GM12864 (cell line): ENCODE results near the gene TRPT1.

ENCODE experiments used
- DNase-seq: peaks from one replicate; pipeline ENCODE4 v3.0.0-alpha.2; 2011; ENCODE audit warnings: low read depth
- H3K4me3 ChIP-seq: 2 replicates; pipeline ENCODE4 v1.5.1; 2011; ENCODE audit warnings: mild to moderate bottlenecking, low read depth, low read length, control low read depth
- CTCF ChIP-seq: IDR thresholded peaks from 2 replicates; pipeline ENCODE4 v1.5.1; 2011; ENCODE audit warnings: low read depth, mild to moderate bottlenecking, moderate library complexity, low read length, control low read depth, inconsistent platforms; ENCODE audit errors: missing control alignments

The TRPT1 gene

DNA sequence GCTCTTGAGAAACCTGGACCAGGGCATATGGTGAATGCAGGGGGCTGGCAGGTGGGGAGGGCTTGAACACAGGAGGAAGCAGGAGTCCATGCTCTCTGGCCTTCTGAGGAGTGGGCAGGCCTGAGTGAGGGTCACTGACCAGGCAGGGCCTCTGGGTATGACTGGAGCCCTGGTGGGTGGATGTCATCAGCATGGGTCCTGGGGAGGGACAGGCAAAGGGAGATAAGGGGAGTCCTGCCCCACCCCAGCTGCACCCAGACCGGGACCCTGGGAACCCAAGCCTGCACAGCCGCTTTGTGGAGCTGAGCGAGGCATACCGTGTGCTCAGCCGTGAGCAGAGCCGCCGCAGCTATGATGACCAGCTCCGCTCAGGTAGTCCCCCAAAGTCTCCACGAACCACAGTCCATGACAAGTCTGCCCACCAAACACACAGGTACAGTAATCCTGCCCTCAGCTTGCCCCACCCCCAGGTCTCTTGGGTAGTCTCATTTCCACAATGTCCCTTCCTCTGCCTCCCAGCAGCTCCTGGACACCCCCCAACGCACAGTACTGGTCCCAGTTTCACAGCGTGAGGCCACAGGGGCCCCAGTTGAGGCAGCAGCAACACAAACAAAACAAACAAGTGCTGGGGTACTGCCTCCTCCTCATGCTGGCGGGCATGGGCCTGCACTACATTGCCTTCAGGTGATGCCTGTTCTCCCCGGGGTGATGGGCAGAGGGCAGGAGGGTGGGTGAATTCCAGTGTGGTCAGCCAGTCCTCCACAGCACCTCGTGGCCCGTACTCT is 6.4 kb upstream of the TRPT1 start:
- no peak overlapping the region for H3K4me3 ChIP-seq
- TF ChIP-seq CTCF, result no peak
- no peak for DNase-seq

DNA sequence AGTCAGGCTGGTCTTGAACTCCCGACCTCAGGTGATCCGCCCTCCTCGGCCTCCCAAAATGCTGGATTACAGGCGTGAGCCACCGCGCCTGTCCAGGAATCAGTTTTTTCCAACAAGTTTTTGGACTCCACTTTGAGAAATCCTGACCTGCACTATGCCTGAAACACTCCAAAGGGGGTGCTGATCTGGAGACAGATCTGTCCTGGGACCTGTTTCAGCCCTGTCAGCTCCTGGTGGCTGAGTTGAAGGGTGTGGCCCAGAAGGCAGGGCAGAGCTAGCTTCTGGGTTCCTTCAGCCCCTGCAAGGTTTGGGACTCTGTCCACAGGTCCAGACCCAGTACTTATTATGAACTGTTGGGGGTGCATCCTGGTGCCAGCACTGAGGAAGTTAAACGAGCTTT is 5.6 kb upstream of the TRPT1 start:
- DNase-seq, result no peak
- TF ChIP-seq CTCF, result no peak
- no peak overlapping the region for H3K4me3 ChIP-seq

DNA sequence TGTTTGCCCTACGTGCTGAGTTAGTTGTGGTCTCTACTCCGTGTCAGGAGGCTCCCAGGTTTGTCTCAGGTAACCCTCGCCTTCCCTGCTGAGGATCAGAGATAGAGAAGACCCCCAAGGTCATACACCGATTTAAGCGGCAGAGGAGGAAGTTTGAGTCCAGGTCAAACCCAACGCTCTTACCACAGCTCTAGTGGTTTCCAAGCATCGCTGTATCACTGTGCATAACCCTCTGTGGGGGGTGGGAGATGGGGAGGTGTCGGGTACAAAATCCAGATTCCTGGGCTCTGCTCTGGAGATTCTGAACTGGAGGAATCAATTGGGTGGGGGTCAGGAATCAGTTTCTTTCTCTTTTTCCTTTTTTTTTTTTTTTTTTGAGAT is 5.0 kb upstream of the TRPT1 start:
- no peak for TF ChIP-seq CTCF
- H3K4me3 ChIP-seq, result peak overlapping the region; percentile 82
- DNase-seq, result no peak

- peak within 1 kb of the TSS; percentile 82 for H3K4me3 ChIP-seq
- TF ChIP-seq CTCF, result no peak
- DNase-seq, result peak; percentile 83
Observed at GRCh38 chr11:64230171-64230984, 4.4 kb upstream of the TRPT1 start, which contains the start of gene DNAJC4. DNAJC4 (plus strand) TSS chr11:64230548; CDS start chr11:64230855, 307 bp downstream.

- no peak for TF ChIP-seq CTCF
- DNase-seq, result no peak
- peak overlapping the region; percentile 82 for H3K4me3 ChIP-seq
Observed at GRCh38 chr11:64229744-64230170, 3.8 kb upstream of the TRPT1 start.

- DNase-seq, result no peak
- peak overlapping the region; percentile 82 for H3K4me3 ChIP-seq
- no peak for TF ChIP-seq CTCF
Observed at GRCh38 chr11:64229090-64229743, 3.2 kb upstream of the TRPT1 start.
